PC-9 (cell line): ENCODE data around the gene CARS1. TPM values are rescaled to one million over a fixed set of nuclear protein-coding genes. Genes with fewer than 3 reads are reported as not detected.

Experiments used
- BruUV-seq: library from RNA; stranded (reverse); fragments of 400-500 nt; replicated peaks from 2 replicates; lab custom pipeline; 2021; lab: Mats Ljungman, UMichigan
- CTCF ChIA-PET: fragments of 300-600 bp; sonication (Branson Sonifier 250); formaldehyde crosslinking; loops from one replicate; lab custom pipeline; 2022; ENCODE audit warnings: antibody characterized with exemption; lab: Charles Lee
- POLR2A ChIA-PET: fragments of 300-600 bp; sonication (Branson Sonifier 250); formaldehyde crosslinking; loops from one replicate; lab custom pipeline; 2022; ENCODE audit warnings: antibody characterized with exemption; ENCODE audit not compliant: unreplicated experiment; lab: Charles Lee
- DNase-seq, 2 experiments: peaks; one replicate each; pipeline versions ENCODE4 v3.0.0 to v3.0.0-alpha.2; 2015 to 2022; ENCODE audit warnings: mixed read lengths in 1 of 2
- H2AFZ ChIP-seq: fragments of 200-600 bp; sonication (generic); 2 replicates; pipeline ENCODE4 v1.8.1; 2017; ENCODE audit warnings: antibody characterized with exemption
- H3F3A ChIP-seq: fragments of 200-600 bp; sonication (generic); 2 replicates; pipeline ENCODE4 v1.8.1; 2017; ENCODE audit warnings: antibody characterized with exemption, mild to moderate bottlenecking, low read depth; ENCODE audit not compliant: insufficient read depth
- H3K27ac ChIP-seq: fragments of 200-600 bp; sonication (generic); 2 replicates; pipeline ENCODE4 v1.6.1; 2016; ENCODE audit warnings: mixed run types
- H3K27me3 ChIP-seq: fragments of 200-600 bp; sonication (generic); 2 replicates; pipeline ENCODE4 v1.6.1; 2016; ENCODE audit warnings: low read depth, mixed run types; ENCODE audit not compliant: insufficient read depth
- H3K36me3 ChIP-seq: fragments of 200-600 bp; sonication (generic); 2 replicates; pipeline ENCODE4 v1.6.1; 2016; ENCODE audit warnings: low read depth, mixed run types
- H3K4me1 ChIP-seq: fragments of 200-600 bp; sonication (generic); replicated peaks from 2 replicates; pipeline ENCODE4 v1.6.1; 2016; ENCODE audit warnings: mixed run types; ENCODE audit not compliant: insufficient read depth
- H3K4me2 ChIP-seq: fragments of 200-600 bp; sonication (generic); 2 replicates; pipeline ENCODE4 v1.6.1; 2017; ENCODE audit warnings: mixed run types
- H3K4me3 ChIP-seq: fragments of 200-600 bp; sonication (generic); 2 replicates; pipeline ENCODE4 v1.6.1; 2016; ENCODE audit warnings: mixed run types
- H3K79me2 ChIP-seq: fragments of 200-600 bp; sonication (generic); 2 replicates; pipeline ENCODE4 v1.6.1; 2017; ENCODE audit warnings: low read depth, mixed run types
- H3K9me2 ChIP-seq: fragments of 200-600 bp; sonication (generic); 2 replicates; pipeline ENCODE4 v1.8.1; 2017; ENCODE audit warnings: mild to moderate bottlenecking; ENCODE audit not compliant: insufficient read depth
- H3K9me3 ChIP-seq: fragments of 200-600 bp; sonication (generic); 2 replicates; pipeline ENCODE4 v1.8.1; 2016; ENCODE audit warnings: low read depth; ENCODE audit not compliant: insufficient read depth
- H4K20me1 ChIP-seq: fragments of 200-600 bp; sonication (generic); 2 replicates; pipeline ENCODE4 v1.8.1; 2017; ENCODE audit not compliant: insufficient read depth
- CTCF ChIP-seq: fragments of 200-600 bp; sonication (generic); conservative IDR thresholded peaks from 2 replicates; pipeline ENCODE4 v1.6.1; 2017; ENCODE audit warnings: mixed run types, antibody characterized with exemption, mild to moderate bottlenecking, moderate library complexity
- EZH2 ChIP-seq: fragments of 200-600 bp; sonication (generic); IDR thresholded peaks from 2 replicates; pipeline ENCODE4 v1.8.0; 2017; ENCODE audit warnings: antibody characterized with exemption, low read depth
- intact Hi-C: fragments of 100-400 bp; cut with micrococcal nuclease; formaldehyde crosslinking; loops from one replicate; pipeline ENCODE4 v1.10.0; 2022; ENCODE audit not compliant: unreplicated experiment
- total RNA-seq: library from RNA; stranded (reverse); gene quantifications from 2 replicates; pipeline ENCODE4 v1.2.3, GENCODE V29; 2021

Gene CARS1
- total RNA-seq, 1 experiment from 2014 or later, result 78.8 TPM

- Histone ChIP-seq H2AFZ (no peak overlapping the region), H3K79me2 (no peaks in the 10 kb centered on the region), H4K20me1 (no peaks in the 10 kb centered on the region), H3K4me3 (no peak overlapping the region), H3K27me3 (no peaks in the 10 kb centered on the region), H3K9me2 (no peaks in the 10 kb centered on the region), H3K36me3 (no peaks in the 10 kb centered on the region), H3K4me1 (peaks cover 7% of the 10 kb centered on the region), H3F3A (0 out of 2 replicates have a peak, but pooled peaks cover 1% of the 10 kb centered on the region), H3K4me2 (no peak overlapping the region), H3K9me3 (no peaks in the 10 kb centered on the region), H3K27ac (no peak overlapping the region)
- BruUV-seq, result no TSS peak
- intact Hi-C loops, result loop anchor here (5.0 kb wide), 2 partner anchors 33 to 127 kb away; partner anchors contain the start of genes CARS1 and MRGPRG
- ChIA-PET CTCF (interaction anchor here (0.5 kb wide), 2 partner anchors 304 to 1245 kb away, joined by 3 to 6 read pairs; no protein-coding TSS in a partner anchor), POLR2A (no interaction called here)
- DNase-seq, result no peak
- TF ChIP-seq EZH2, result no peak
- no peak for TF ChIP-seq CTCF
Observed at GRCh38 chr11:3090096-3090901, 33.1 kb upstream of the CARS1 start.

GRCh38 chr11:3089236-3090061, 32.2 kb upstream of the CARS1 start:
- H3K27ac ChIP-seq, result no peak overlapping the region
- H3K27me3 ChIP-seq, result no peaks in the 10 kb centered on the region
- no peaks in the 10 kb centered on the region for H3K9me3 ChIP-seq
- no peaks in the 10 kb centered on the region for H3K9me2 ChIP-seq
- DNase-seq, result no peak
- H3K4me1 ChIP-seq, result no peaks in the 10 kb centered on the region; the same call in 1 of the 2 replicates
- no peaks in the 10 kb centered on the region for H4K20me1 ChIP-seq
- no peaks in the 10 kb centered on the region for H3F3A ChIP-seq
- TF ChIP-seq CTCF (no peak), EZH2 (no peak)
- CTCF ChIA-PET, result interaction anchor here (0.5 to 0.6 kb wide), 2 partner anchors 718 to 1244 kb away, joined by 3 to 4 read pairs; no protein-coding TSS in a partner anchor
- no peaks in the 10 kb centered on the region for H3K79me2 ChIP-seq
- POLR2A ChIA-PET, result no interaction called here
- no peaks in the 10 kb centered on the region for H3K36me3 ChIP-seq
- H2AFZ ChIP-seq, result no peak overlapping the region
- no peak overlapping the region for H3K4me2 ChIP-seq
- no TSS peak for BruUV-seq
- intact Hi-C loops, result loop anchor here (5.0 kb wide), 2 partner anchors 32 to 128 kb away; partner anchors contain the start of genes CARS1 and MRGPRG
- H3K4me3 ChIP-seq, result no peak overlapping the region

GRCh38 chr11:3088806-3089205, 31.6 kb upstream of the CARS1 start:
- Histone ChIP-seq H3K4me3 (no peak overlapping the region), H2AFZ (no peak overlapping the region), H3K9me3 (no peaks in the 10 kb centered on the region), H3K9me2 (no peaks in the 10 kb centered on the region), H3K4me2 (no peak overlapping the region), H3K36me3 (no peaks in the 10 kb centered on the region), H3K4me1 (no peaks in the 10 kb centered on the region; the same call in 1 of the 2 replicates), H3K79me2 (no peaks in the 10 kb centered on the region), H3K27ac (no peak overlapping the region), H4K20me1 (no peaks in the 10 kb centered on the region), H3K27me3 (no peaks in the 10 kb centered on the region), H3F3A (no peaks in the 10 kb centered on the region)
- TF ChIP-seq CTCF (no peak), EZH2 (no peak)
- DNase-seq, result no peak
- POLR2A ChIA-PET, result no interaction called here
- BruUV-seq, result no TSS peak
- CTCF ChIA-PET, result interaction anchor here (0.6 kb wide), 1 partner anchor 719 kb away, joined by 4 read pairs; no protein-coding TSS in a partner anchor
- intact Hi-C loops, result no loop called here
